Middle frontal gyrus (tissue), 1 donor: ENCODE data around the gene NCOA3.

Experiments
- DNase-seq: peaks from one replicate; pipeline ENCODE4 v3.0.0-alpha.2; 2015; ENCODE audit warnings: low spot score; ENCODE audit errors: extremely low spot score

The NCOA3 gene

GRCh38 chr20:47703748-47704147 lies 202.1 kb downstream of the NCOA3 start:
- DNase-seq, result no peak

GRCh38 chr20:47704746-47705496 lies 203.2 kb downstream of the NCOA3 start:
- no peak for DNase-seq

GRCh38 chr20:47705497-47705856 lies 203.8 kb downstream of the NCOA3 start:
- no peak for DNase-seq

- no peak for DNase-seq
Observed at GRCh38 chr20:47706345-47706744, 204.7 kb downstream of the NCOA3 start.
